Activated gamma-delta T cell (primary cell): Measurements from ENCODE around the gene UBTD2.
"Not testable (repeated sequence)": the region's sequence is repeated elsewhere in the genome, so short reads cannot be mapped to it uniquely, and the experiment has no call there.

ENCODE experiments used
- DNase-seq: peaks from one replicate; lab custom pipeline; 2025; lab: John Stamatoyannopoulos, UW

Gene UBTD2

GRCh38 chr5:172293054-172293744 lies 9.6 kb upstream of the UBTD2 start:
- no peak for DNase-seq

DNA sequence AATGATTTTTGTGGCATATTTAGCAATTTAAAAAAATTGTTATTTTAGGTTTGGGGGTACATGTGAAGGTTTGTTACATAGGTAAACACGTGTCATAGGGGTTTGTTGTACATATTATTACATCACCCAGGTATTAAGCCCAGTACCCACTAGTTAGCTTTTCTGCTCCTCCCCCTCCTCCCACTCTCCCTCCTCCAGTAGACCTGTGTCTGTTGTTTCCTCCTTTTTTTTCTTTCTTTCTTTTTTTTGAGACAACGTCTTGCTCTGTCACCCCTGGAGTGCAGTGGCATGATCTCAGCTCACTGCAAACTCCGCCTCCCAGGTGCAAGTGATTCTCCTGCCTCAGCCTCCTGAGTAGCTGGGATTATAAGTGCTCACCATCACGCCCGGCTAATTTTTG lies 8.3 kb upstream of the UBTD2 start:
- DNase-seq = not testable (repeated sequence)

DNA sequence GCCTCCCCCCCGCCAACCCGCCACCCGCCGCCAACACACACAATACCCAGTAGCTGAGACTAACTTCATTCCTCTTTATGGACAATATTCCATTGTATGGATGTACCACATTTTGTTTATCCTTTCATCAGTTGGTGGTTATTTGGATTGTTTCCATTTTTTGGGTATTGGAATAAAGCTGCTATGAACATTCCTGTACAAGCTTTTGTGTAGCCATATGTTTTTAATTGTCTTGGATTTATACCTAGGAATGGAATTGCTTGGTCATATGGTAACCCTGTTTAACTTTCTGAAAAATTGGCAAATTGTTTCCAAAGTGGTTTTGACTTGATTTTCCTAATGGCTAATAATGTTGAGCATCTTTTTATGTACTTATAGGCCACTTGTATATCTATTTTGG lies 4.9 kb upstream of the UBTD2 start:
- DNase-seq = no peak

DNA sequence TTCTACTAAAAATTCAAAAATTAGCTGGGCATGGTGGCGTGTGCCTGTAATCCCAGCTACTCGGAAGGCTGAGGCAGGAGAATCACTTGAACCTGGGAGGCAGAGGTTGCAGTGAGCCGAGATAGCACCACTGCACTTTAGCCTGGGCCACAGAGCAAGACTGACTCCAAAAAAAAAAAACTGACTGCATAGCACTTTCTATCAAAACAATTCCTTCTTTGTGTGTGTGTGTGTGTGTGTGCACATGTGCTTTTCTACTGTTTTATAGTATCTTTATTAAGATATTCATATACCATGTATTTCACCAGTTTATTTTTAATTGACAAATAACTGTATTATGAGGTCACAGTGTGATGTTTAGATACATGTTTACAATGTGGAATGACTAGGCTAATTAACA lies 3.6 kb upstream of the UBTD2 start:
- DNase-seq = not testable (repeated sequence)

- no peak for DNase-seq
Observed at GRCh38 chr5:172285226-172286143, 1.9 kb upstream of the UBTD2 start.

DNA sequence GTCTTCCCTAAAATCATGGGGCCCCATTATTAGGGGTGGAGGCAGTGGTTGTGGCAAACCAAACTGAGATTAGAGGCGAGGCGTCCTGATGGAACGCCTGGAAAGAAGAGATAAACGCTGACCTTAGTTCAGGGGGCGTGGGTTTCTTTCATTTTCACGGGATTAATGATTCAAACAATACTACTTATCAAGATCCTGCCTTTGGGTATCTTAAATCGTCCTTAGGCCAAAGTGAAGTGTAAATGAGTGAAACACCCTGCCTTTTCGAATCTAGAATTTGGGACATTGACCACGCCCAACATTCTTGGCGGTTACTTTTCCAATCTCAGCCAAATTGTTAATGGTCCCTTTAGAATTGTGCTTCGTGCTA lies 1.0 kb upstream of the UBTD2 start:
- no peak for DNase-seq

DNA sequence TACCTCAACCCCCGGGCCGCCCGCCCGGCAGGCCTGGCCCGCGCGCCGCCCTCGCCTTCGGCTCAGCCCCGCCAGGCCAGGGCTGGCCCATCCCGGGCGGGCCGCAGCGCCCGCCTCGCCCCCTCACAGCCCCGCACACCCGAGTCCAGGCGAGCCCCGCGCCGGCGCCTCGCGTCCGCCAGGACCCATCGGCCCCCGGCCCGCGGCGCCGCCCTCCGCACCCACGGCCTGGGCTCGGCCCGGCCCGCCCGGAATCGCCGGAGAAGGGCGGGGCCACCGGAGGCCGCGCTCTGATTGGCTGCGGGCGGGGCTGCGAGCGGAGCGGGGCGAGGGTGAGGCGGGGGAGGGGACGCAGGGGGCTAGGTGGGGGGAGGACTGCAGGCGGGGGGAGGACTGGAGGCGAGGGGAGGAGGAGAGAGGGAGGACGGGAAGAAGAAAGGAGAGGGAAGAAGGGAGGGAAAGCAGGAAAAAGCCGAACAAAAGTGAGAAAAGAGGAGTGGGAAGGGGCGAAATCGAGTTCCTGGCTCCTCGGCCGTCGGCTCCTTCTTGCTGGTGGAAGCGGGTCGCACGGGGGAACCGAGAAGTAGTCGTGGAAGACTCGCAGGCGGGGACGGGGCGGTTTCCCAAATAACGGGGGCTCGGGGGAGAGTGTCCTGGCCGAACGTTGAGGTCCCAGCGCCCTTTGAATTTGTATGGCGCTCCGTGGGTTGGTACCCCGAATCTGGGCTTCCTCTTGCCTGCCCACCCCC lies 472 bp upstream of the UBTD2 start:
- peak; percentile 63 for DNase-seq

DNA sequence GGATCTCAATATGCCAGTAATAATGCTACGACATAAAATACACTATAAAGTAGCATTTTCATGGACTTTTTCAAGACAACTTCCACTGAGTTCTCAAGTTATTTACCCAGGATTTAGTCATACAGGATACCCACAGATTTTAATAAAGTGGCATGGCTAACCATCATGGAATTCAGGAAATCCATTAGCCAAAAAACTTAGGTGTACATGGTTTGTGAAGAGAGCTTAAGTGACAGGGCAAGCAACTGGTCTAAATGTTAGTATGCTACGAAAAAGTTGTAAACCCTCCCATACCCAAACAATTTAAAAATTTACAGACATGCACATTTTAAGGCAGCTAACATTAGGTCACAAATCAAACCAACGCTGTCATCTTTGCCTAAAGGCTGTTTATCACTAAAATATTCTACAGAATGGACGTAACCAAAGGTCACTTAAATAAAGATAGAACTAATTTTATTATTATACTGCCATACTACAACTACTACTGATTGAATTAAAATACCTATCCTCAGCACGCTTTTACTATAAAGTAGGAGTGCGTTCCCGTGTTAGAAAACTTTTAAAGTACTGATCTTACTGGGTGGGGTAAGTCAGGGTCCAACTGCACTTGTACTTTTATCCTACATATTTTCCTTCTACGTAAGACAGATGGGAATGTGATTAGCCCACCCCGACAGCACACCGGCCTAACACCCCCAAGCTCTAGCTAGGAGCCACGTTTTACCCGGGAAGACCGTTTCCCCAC lies 1.1 kb downstream of the UBTD2 start:
- DNase-seq = no peak

DNA sequence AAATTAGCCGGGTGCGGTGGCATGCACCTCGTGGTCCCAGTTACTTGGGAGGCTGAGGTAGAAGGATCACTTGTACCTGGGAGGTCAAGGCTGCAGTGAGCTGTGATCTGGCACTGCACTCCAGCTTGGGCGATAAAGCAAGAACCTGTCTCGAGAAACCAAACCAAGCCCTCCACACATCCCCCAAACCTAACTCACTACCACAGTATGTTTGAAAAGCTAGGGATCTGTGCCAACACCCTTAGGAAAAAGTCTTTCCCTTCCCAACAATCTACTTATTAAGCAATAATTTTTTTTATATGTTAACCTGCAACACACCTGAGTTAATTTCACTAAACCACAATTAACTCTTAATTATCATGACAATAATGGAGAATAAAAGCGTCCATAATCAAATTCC lies 2.2 kb downstream of the UBTD2 start:
- no peak for DNase-seq

GRCh38 chr5:172280929-172281328 lies 2.6 kb downstream of the UBTD2 start:
- no peak for DNase-seq

GRCh38 chr5:172280317-172280716 lies 3.2 kb downstream of the UBTD2 start:
- DNase-seq = no peak

GRCh38 chr5:172278356-172278755 lies 5.2 kb downstream of the UBTD2 start:
- no peak for DNase-seq

GRCh38 chr5:172276214-172276613 lies 7.3 kb downstream of the UBTD2 start:
- no peak for DNase-seq

- DNase-seq = no peak
Observed at GRCh38 chr5:172274951-172275753, 8.4 kb downstream of the UBTD2 start.

DNA sequence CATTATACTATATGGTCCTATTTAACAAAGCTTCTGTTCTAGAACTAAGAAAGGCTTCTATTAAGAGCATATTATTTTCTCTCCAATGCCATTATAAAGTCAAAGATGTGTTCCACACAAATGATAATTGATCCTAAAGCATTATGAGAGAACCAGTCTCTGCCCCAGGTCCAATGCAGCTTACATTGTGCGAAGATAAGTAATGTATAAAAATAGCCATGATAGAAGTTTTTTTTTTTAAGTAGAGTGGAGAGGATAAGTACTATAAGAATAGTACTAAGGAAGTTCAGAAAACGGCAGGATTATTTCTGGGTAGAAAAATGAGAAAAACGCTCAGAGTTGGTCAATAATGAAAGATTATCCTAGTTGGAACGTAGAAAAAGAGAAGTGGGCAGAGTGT lies 15.6 kb downstream of the UBTD2 start:
- DNase-seq = no peak

GRCh38 chr5:172266676-172267092 lies 16.9 kb downstream of the UBTD2 start:
- no peak for DNase-seq

DNA sequence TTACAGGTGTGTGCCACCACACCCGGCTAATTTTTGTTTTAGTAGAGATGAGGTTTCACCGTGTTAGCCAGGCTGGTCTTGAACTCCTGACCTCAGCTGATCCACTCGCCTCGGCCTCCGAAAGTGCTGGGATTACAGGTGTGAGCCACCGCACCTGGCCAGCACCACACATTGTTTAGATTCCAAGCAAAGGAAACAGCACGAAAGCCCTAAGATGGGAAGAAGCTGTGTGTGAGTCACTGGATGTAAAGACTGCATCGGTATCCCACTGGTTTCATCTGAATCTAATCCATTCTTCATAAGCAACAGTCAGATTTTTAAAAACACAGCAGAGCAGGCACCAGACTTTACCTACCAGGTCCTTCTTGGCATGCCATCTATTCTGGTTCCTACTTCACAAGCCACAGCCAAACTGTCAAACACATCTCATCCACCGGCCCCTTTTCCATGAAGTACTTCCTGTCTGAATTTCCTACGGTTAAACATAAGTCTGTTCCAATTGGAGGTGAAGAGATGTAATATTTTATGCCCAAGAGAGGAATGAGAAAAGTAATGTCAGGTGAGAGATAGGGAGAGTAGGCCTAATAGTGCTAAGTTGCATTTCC lies 17.4 kb downstream of the UBTD2 start:
- DNase-seq = no peak

DNA sequence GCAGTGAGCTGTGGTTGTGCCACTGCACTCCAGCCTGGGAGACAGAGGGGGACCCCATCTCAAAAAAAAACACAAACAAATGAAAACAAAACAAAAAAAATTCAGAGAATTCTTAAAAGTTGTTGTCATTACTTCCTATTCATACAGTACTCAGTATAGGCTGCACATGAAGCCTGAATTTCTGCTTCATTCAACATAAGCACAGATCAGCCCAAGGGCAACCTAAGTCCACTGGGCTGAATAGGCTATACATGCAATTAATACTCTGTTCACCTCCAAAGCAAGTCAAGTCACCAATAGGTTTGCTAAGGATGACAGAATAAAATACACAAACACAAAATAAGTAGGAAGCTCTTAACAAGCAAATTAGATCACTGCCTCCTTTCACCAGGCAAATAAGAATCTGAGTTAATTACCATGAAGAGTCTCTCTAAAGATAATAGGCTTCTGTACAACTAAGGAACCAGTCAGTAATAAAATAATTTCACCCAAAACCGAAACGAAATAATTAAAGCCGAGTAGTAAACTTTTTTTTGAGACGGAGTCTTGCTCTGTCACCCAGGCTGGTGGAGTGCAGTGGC lies 18.7 kb downstream of the UBTD2 start:
- DNase-seq = no peak

DNA sequence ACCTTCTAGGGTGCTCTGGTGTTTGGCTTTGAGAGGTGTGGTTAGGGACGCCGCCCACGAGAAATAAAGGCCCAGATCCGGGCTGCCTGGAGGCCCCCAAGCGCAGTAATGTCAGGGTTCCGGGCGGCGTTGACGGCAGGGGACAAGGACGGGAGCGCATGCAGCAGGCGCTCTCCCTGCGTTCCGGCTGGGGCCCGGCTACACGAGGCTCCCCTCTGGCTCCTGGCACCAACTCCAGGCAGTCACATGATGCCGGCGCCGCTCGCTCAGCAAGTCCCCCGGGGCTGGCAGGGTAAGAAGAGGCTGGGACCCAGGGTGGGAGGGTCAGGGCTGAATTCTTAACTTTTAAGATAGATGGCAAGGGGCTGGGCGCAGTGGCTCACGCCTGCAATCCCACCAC lies 28.1 kb downstream of the UBTD2 start:
- no peak for DNase-seq

GRCh38 chr5:172252501-172252900 lies 31.1 kb downstream of the UBTD2 start:
- DNase-seq = no peak
